GM12874 (cell line): ENCODE results near the gene DCAF16.

Source experiments
- CTCF ChIP-seq: IDR thresholded peaks from 2 replicates; pipeline ENCODE4 v1.5.1; 2011; ENCODE audit warnings: low read depth, mild to moderate bottlenecking, control low read depth, low read length, moderate library complexity; ENCODE audit not compliant: insufficient read depth

The DCAF16 gene

DNA sequence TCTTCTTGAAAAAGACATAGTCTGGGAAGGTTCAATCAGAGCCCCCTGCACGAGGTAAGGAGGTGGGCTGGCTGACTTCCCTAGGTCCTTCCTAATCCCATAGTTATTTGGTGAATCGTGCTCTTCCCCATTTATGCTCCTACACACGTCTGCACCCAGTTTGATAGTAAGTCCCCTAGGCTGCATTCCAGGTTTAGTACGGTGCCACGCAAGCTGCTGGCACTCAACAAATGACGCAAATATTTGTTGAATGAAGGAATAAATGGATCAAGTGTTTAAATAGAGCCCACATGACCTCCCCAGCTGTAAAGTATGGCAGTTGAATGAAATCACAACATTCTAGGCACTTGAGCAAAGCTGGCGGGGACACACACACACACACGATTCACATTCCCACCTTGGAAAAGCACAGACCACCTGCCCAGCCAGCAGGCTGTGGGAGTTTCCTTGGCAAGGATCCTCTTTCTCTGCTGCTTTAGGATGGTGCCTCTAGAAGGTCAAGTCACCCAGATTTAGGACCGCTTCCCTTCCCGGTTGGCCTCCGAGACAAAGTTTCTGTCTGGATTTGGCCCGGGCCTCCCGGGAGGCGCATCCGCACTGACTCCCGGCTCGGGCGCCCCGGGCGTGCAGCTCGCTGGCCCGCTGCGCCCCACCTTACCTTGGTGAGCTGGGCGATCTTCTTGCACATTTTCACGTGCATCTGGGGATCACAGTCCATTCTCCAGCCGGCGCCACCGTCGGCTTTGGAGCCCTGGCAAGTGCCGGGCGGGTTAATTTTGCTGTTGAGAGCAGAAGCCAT lies 29.9 kb downstream of the DCAF16 start:
- no peak for TF ChIP-seq CTCF

- no peak for TF ChIP-seq CTCF
Measured at GRCh38 chr4:17778431-17778830, 32.1 kb downstream of the DCAF16 start.

GRCh38 chr4:17773135-17773698 lies 37.3 kb downstream of the DCAF16 start:
- no peak for TF ChIP-seq CTCF

DNA sequence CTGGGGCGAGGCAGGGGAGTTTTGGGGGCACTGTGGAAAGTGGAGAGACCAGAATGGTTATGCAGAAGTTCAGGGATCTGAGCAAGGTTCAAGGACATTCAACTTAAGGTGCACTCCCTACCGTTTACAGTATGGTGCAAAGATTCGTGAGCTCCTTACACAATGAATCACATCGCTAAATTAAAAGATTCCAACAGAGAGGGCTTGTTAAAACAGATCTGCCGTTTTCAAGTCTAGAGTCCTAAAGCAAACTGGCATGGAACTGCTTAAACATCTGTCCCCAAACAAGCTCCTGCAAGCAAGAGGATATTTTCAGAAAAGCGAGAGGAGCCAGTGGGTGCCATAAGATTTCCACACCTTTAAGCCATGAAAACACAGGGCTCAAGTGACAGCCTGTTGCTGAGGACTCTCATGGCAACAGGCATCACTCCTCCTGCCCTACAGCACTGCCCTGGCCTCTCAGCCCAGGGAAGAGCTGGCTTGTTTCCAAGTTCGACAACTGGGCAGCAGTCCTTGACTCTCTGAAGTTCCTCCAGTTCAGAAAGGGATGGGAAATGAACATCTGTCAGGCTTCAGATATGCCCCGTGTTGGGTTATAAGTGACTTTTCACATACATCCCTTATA lies 39.2 kb downstream of the DCAF16 start:
- no peak for TF ChIP-seq CTCF

DNA sequence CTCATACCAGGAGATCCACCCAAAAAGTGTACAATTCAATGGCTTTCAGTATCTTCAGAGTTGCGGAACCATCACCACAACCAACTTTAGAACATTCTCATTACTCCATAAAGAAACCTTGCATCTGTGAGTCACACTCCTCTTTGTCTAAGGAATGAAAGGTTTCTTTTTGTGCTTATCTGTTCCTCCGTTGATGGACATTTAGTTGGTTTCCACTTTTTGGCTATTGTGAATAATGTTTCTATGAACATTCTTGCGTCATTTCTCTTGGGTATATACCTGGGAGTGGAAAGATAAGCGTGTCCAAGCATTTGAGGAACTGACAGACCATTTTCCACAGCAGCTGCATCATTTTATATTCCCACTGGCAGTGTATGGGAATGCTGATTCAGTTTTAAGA lies 39.7 kb downstream of the DCAF16 start:
- no peak for TF ChIP-seq CTCF

DNA sequence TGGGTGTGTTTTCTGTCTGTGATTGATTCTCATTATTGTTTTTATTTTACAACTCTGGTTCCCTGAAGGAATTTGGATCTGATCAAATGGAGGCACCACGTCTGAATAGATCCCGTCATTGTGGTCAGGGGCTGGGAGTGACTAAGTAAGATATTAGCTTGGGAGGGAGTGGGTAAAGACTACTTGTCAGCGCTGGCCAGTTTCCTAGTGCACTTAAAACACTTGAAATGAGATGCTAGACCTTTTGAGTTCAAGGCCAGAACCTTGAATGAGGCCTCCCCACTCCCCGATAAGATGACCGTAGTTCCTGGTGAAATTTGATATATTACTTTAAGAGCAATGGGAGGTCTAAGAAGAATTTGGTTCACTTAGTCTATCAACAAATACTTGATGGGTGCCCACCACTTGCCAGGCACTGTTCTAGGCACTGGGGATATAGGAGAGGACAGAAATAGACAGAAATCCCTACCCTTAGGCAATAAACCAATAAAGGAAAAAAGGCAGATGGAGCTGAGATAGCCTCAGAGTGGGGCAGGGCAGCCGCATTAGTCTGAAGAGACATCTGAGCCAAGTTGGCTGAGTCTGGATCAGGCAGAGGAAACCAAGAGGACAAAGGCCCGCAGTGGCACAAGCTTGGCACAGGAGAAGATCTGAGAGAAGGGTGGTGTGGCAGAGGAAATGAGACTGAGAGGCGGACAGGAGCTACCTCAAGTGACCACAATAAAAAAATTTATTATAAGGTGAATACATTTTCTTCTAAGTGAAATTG lies 41.0 kb downstream of the DCAF16 start:
- no peak for TF ChIP-seq CTCF
